HG02885 (cell line): ENCODE measurements around the gene ADSL.
"Not testable (repeated sequence)": the region's sequence is repeated elsewhere in the genome, so short reads cannot be mapped to it uniquely, and the experiment has no call there.

Experiments used
- ATAC-seq: cut with Tn5 transposase; IDR thresholded peaks from one replicate; pipeline ENCODE4 v1.9.1; 2021; ENCODE audit warnings: mild to moderate bottlenecking; ENCODE audit not compliant: unreplicated experiment, poor library complexity

The ADSL gene

GRCh38 chr22:40346185-40347118 is at the start of gene ADSL:
TSS of gene ADSL (plus strand) at chr22:40346500. CDS start at chr22:40346559, 59 bp downstream.
- peak; percentile 92 for ATAC-seq

GRCh38 chr22:40300316-40300715 is 46.0 kb upstream of the ADSL start:
- ATAC-seq = no peak

GRCh38 chr22:40300884-40301672 is 45.2 kb upstream of the ADSL start:
- ATAC-seq = no peak

GRCh38 chr22:40302149-40302548 is 44.2 kb upstream of the ADSL start:
- no peak for ATAC-seq

- no peak for ATAC-seq
Measured at GRCh38 chr22:40305625-40306024, 40.7 kb upstream of the ADSL start.

GRCh38 chr22:40308999-40309573 is 37.2 kb upstream of the ADSL start:
- no peak for ATAC-seq

GRCh38 chr22:40309631-40310030 is 36.7 kb upstream of the ADSL start:
- no peak for ATAC-seq

- ATAC-seq = no peak
Measured at GRCh38 chr22:40310081-40310767, 36.1 kb upstream of the ADSL start.

- ATAC-seq = no peak
Measured at GRCh38 chr22:40310768-40311120, 35.6 kb upstream of the ADSL start.

- not testable (repeated sequence) for ATAC-seq
Measured at GRCh38 chr22:40311646-40312045, 34.7 kb upstream of the ADSL start.

GRCh38 chr22:40312050-40312449 is 34.2 kb upstream of the ADSL start:
- ATAC-seq = no peak

GRCh38 chr22:40313007-40313406 is 33.3 kb upstream of the ADSL start:
- ATAC-seq = no peak

- no peak for ATAC-seq
Measured at GRCh38 chr22:40314041-40314440, 32.3 kb upstream of the ADSL start.

GRCh38 chr22:40320687-40321086 is 25.6 kb upstream of the ADSL start:
- no peak for ATAC-seq

GRCh38 chr22:40322021-40322420 is 24.3 kb upstream of the ADSL start:
- no peak for ATAC-seq

GRCh38 chr22:40322818-40323447 is 23.4 kb upstream of the ADSL start:
- no peak for ATAC-seq

- ATAC-seq = no peak
Measured at GRCh38 chr22:40323681-40324171, 22.6 kb upstream of the ADSL start.

GRCh38 chr22:40324468-40325305 is 21.6 kb upstream of the ADSL start:
- ATAC-seq = no peak

GRCh38 chr22:40325315-40325714 is 21.0 kb upstream of the ADSL start:
- ATAC-seq = no peak
